Sigmoid colon (tissue), 3 donors: ENCODE results near the gene TRIM37.

ENCODE experiments used
- POLR2A ChIP-seq, 2 donors: fragments of 450-650 bp; IDR thresholded peaks; one replicate each; pipeline ENCODE4 v1.6.1; 2016; ENCODE audit warnings: antibody characterized with exemption in 2 of 2, mild to moderate bottlenecking in 2 of 2, moderate library complexity in 2 of 2
- TF ChIP-seq, protein P1 (sequence below), 4 experiments: fragments of 450-650 bp in 3 of 4; fragments of 200-600 bp in 1 of 4; IDR thresholded peaks; one replicate each; pipeline ENCODE4 v1.5.1; 2016 to 2019; ENCODE audit warnings: antibody characterized with exemption in 4 of 4, mild to moderate bottlenecking in 3 of 4, moderate library complexity in 2 of 4

DNA sequence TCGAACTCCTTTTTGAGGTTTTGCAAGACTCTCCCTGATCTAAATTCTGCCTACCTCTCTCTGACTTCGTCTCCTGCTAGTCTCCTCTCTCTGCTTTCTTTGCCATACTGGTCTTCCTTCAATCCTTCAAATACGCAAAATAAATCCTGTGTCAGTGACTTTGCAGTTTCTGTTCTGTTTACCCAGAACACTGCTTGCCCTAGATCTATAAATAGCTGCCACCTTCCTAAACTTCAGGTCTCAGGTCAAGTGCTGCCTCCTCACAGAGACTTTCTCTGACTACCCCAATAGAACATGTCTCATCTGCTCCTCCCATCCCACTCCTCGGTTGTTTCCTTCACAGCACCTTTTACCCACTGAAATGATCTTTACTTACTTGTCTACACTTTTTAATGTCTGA is 78.9 kb downstream of the TRIM37 start:
- TF ChIP-seq, protein P1, sequence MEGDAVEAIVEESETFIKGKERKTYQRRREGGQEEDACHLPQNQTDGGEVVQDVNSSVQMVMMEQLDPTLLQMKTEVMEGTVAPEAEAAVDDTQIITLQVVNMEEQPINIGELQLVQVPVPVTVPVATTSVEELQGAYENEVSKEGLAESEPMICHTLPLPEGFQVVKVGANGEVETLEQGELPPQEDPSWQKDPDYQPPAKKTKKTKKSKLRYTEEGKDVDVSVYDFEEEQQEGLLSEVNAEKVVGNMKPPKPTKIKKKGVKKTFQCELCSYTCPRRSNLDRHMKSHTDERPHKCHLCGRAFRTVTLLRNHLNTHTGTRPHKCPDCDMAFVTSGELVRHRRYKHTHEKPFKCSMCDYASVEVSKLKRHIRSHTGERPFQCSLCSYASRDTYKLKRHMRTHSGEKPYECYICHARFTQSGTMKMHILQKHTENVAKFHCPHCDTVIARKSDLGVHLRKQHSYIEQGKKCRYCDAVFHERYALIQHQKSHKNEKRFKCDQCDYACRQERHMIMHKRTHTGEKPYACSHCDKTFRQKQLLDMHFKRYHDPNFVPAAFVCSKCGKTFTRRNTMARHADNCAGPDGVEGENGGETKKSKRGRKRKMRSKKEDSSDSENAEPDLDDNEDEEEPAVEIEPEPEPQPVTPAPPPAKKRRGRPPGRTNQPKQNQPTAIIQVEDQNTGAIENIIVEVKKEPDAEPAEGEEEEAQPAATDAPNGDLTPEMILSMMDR (IDR thresholded peaks at IDR 0.05) = no peak
- no peak for TF ChIP-seq POLR2A (IDR thresholded peaks at IDR 0.05)
